Tibial nerve (tissue), 4 donors: ENCODE data around the gene SERPINA3. TPM values are rescaled to one million over a fixed set of nuclear protein-coding genes. Genes with fewer than 3 reads are reported as not detected.

Experiments used
- DNase-seq, 2 donors: peaks; one replicate each; pipeline ENCODE4 v3.0.0-alpha.2; 2019; ENCODE audit warnings: low spot score in 2 of 2
- H3K27ac ChIP-seq, 4 donors: fragments of 200-600 bp; sonication (generic) in 3 of 4; one replicate each; pipeline ENCODE4 v1.5.1; 2017 to 2019; ENCODE audit warnings: mild to moderate bottlenecking in 1 of 4
- H3K27me3 ChIP-seq, 2 donors: fragments of 200-600 bp; sonication (generic) in 1 of 2; one replicate each; pipeline versions ENCODE4 v1.5.1 to v1.6.0; 2017 to 2019
- H3K36me3 ChIP-seq, 3 donors: fragments of 200-600 bp; sonication (generic); one replicate each; pipeline ENCODE4 v1.5.1; 2018 to 2019
- H3K4me1 ChIP-seq, 4 donors: fragments of 200-600 bp; sonication (generic) in 3 of 4; one replicate each; pipeline ENCODE4 v1.5.1; 2017 to 2019
- H3K4me3 ChIP-seq, 4 donors: fragments of 200-600 bp; sonication (generic) in 3 of 4; one replicate each; pipeline ENCODE4 v1.5.1; 2017 to 2019; ENCODE audit warnings: mild to moderate bottlenecking in 1 of 4, moderate library complexity in 1 of 4
- H3K9me3 ChIP-seq, 4 donors: fragments of 200-600 bp; sonication (generic) in 3 of 4; one replicate each; pipeline ENCODE4 v1.5.1; 2017 to 2019
- EP300 ChIP-seq, 2 donors: sonication (generic); formaldehyde crosslinking; IDR thresholded peaks; one replicate each; pipeline ENCODE4 v1.6.1; 2017; ENCODE audit warnings: antibody characterized with exemption in 2 of 2, mild to moderate bottlenecking in 1 of 2
- POLR2A ChIP-seq, 2 donors: fragments of 450-650 bp; IDR thresholded peaks; one replicate each; pipeline ENCODE4 v1.6.1; 2017; ENCODE audit warnings: antibody characterized with exemption in 2 of 2, mild to moderate bottlenecking in 2 of 2, moderate library complexity in 2 of 2
- WGBS, 2 donors: methylation state at CpG; one replicate each; pipeline ENCODE4 v1.1.5; 2018; 5-methylcytosine and 5-hydroxymethylcytosine counted together
- total RNA-seq, 4 donors: library from RNA; depleted of rRNA; stranded (reverse); fragments of >200 nt; gene quantifications; one replicate each; pipeline ENCODE4 v1.1.0, GENCODE V29; 2016
- TF ChIP-seq, protein P1 (sequence below), 5 experiments: fragments of 200-600 bp in 3 of 5; fragments of 450-650 bp in 2 of 5; sonication (generic) in 3 of 5; IDR thresholded peaks; one replicate each; pipeline ENCODE4 v1.5.1; 2016 to 2019; ENCODE audit warnings: antibody characterized with exemption in 5 of 5, mild to moderate bottlenecking in 3 of 5, moderate library complexity in 2 of 5

SERPINA3 gene
- 100 to 1,000 TPM in 2 of 4 donors, 10 to 100 TPM in 2; 85.0 to 339 (median 171) TPM for total RNA-seq

DNA sequence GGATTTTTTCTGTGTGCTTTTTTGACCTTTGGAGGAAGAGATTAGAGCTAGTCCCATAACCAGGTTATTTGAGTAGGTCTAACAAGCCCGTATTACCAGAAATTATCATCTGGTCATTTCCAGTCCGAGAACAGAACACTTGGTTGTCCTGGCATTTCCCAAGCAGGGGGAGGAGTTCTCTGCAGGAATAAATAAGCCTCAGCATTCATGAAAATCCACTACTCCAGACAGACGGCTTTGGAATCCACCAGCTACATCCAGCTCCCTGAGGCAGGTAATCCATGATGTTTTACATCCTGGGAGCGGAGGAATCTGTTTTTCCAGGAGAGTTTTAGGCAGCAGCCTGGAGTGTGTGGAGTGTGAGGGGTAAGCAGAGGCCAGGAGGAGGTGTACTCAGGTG is at the start of gene SERPINA3:
TSS of gene SERPINA3 (plus strand) at position 218 of the 400 bp plus-strand sequence. CDS start 2,051 bp downstream, outside the sequence.
- Histone ChIP-seq H3K4me3 (peak within 1 kb of the TSS in 3 of 4 donors; percentile 17 to 45 (median 38)), H3K9me3 (peaks cover 0 to 15% (median 3%) of the 10 kb centered on the region in 4 donors), H3K27ac (peak within 1 kb of the TSS; percentile 13 to 83 (median 49)), H3K27me3 (no peaks in the 10 kb centered on the region), H3K4me1 (peaks cover 0 to 34% (median 6%) of the 10 kb centered on the region in 4 donors), H3K36me3 (peaks cover 0 to 26% (median 0%) of the 10 kb centered on the region in 3 donors)
- TF ChIP-seq EP300 (IDR thresholded peaks at IDR 0.05) (peak in 1 of 2 donors; percentile 76), POLR2A (IDR thresholded peaks at IDR 0.05) (peak in 1 of 2 donors; percentile 18)
- TF ChIP-seq, protein P1, sequence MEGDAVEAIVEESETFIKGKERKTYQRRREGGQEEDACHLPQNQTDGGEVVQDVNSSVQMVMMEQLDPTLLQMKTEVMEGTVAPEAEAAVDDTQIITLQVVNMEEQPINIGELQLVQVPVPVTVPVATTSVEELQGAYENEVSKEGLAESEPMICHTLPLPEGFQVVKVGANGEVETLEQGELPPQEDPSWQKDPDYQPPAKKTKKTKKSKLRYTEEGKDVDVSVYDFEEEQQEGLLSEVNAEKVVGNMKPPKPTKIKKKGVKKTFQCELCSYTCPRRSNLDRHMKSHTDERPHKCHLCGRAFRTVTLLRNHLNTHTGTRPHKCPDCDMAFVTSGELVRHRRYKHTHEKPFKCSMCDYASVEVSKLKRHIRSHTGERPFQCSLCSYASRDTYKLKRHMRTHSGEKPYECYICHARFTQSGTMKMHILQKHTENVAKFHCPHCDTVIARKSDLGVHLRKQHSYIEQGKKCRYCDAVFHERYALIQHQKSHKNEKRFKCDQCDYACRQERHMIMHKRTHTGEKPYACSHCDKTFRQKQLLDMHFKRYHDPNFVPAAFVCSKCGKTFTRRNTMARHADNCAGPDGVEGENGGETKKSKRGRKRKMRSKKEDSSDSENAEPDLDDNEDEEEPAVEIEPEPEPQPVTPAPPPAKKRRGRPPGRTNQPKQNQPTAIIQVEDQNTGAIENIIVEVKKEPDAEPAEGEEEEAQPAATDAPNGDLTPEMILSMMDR (IDR thresholded peaks at IDR 0.05), result no peak
- DNase-seq, result peak in 1 of 2 donors; percentile 59
- WGBS, 2 donors, result 33 to 36% methylated on average over 4 of the region's 4 CpGs

DNA sequence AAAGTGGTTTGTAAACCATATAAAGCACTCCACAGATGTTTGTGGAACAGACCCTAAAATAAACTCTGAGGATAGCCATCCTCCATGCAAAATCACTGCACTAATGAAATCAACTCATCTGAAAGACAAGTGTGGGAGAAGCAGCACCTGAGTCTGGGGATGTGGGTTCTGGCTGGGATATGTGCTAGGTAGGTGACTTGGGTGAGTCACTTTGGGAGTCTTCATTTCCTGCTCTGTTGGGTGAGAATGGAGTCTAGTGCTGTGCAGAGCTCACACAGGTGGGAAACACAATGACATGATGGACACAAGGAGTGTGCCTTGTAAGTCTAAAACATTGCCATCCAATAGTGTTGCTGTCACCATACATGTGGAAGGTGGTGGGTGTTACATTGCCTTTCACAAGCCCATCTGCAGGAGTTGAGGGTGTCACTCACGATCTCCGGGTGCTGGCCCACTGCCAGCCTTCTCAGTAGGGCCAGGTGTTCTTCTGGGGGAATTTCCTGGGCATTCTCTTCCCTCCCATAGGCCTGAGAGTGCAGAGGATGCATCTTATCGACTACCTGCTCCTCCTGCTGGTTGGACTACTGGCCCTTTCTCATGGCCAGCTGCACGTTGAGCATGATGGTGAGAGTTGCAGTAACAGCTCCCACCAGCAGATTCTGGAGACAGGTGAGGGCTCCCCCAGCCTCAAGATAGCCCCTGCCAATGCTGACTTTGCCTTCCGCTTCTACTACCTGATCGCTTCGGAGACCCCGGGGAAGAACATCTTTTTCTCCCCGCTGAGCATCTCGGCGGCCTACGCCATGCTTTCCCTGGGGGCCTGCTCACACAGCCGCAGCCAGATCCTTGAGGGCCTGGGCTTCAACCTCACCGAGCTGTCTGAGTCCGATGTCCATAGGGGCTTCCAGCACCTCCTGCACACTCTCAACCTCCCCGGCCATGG is 49.0 kb upstream of the SERPINA3 start:
- no peak overlapping the region for H3K27ac ChIP-seq
- no peaks in the 10 kb centered on the region for H3K9me3 ChIP-seq
- no peak overlapping the region for H3K4me3 ChIP-seq
- no peaks in the 10 kb centered on the region for H3K36me3 ChIP-seq
- H3K4me1 ChIP-seq, result no peaks in the 10 kb centered on the region
- no peak for DNase-seq
- H3K27me3 ChIP-seq, result no peaks in the 10 kb centered on the region
- TF ChIP-seq, protein P1 (IDR thresholded peaks at IDR 0.05), result no peak
- TF ChIP-seq POLR2A (IDR thresholded peaks at IDR 0.05) (no peak), EP300 (IDR thresholded peaks at IDR 0.05) (no peak)
- WGBS, 2 donors, result 91% methylated on average over 14 to 16 of the region's 16 CpGs

DNA sequence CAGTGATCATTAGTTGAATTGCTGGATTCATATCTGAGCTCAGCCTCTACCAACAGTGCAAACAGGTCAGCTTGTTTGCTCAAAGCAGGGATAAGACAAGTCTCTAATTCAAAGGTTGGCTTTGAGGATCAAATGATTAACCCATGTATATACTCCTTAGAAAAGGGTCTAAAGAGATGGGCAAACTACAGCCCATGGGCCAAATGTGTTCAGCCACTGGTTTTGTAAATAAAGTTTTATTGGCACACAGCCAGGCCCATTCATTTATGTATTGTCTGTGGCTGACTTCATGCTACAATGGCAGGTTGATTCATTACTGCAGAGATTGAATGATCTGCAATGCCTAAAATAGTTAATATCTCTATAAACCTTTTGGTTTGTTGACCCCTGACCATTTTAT is 47.8 kb upstream of the SERPINA3 start:
- Histone ChIP-seq H3K36me3 (no peaks in the 10 kb centered on the region), H3K4me1 (no peaks in the 10 kb centered on the region), H3K27ac (no peak overlapping the region), H3K27me3 (no peaks in the 10 kb centered on the region), H3K4me3 (no peak overlapping the region), H3K9me3 (no peaks in the 10 kb centered on the region)
- no peak for DNase-seq
- no peak for TF ChIP-seq EP300 (IDR thresholded peaks at IDR 0.05)
- no peak for TF ChIP-seq POLR2A (IDR thresholded peaks at IDR 0.05)
- TF ChIP-seq, protein P1 (IDR thresholded peaks at IDR 0.05), result no peak

DNA sequence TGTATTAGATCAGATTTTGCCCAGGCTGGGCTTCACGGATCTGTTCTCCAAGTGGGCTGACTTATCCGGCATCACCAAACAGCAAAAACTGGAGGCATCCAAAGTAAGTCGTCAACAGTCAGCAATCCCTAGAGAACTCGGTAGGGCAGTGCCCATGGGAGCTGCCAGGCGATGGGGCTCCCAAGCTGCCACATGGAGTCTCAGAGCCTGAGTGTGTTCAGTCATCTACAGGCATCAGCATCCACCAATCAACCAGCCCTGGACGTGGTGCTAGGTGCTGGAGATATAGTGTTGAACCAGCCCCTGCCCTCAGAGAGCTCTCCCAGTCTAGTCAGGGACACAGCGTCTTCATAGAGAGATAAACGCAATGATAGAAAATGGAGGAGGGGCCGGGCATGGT is 44.0 kb upstream of the SERPINA3 start:
- H3K27me3 ChIP-seq, result no peaks in the 10 kb centered on the region
- no peak for TF ChIP-seq POLR2A (IDR thresholded peaks at IDR 0.05)
- TF ChIP-seq, protein P1 (IDR thresholded peaks at IDR 0.05), result no peak
- TF ChIP-seq EP300 (IDR thresholded peaks at IDR 0.05), result no peak
- peaks cover 0 to 18% (median 10%) of the 10 kb centered on the region in 4 donors for H3K4me1 ChIP-seq
- no peak overlapping the region for H3K4me3 ChIP-seq
- no peak overlapping the region for H3K27ac ChIP-seq
- no peaks in the 10 kb centered on the region for H3K36me3 ChIP-seq
- DNase-seq, result no peak
- no peaks in the 10 kb centered on the region for H3K9me3 ChIP-seq
- 90 to 92% methylated on average over 9 of the region's 9 CpGs for WGBS, 2 donors

DNA sequence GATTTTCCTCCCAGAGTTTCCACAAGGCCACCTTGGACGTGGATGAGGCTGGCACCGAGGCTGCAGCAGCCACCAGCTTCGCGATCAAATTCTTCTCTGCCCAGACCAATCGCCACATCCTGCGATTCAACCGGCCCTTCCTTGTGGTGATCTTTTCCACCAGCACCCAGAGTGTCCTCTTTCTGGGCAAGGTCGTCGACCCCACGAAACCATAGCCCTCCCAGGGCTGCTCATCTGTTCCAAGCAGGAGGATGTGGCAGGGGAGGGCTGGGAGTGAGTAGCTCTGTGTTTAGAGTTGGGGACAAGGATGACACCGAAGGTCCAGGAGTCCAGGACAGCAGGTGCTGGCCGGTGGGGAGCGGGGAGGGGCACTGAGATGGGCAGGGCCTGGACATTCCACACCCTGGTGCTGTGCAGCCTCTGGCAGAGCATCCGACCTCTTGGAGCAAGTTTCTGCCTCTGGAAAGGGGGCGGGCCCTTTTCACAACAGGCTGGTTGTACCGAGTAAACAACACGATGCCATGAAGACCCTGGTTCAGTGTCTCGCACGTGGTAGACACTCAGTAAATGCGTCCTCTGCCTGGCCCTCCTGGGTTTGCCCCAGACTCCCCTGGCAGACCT is 42.7 kb upstream of the SERPINA3 start:
- Histone ChIP-seq H3K4me1 (peaks cover 0 to 18% (median 10%) of the 10 kb centered on the region in 4 donors), H3K27ac (no peak overlapping the region), H3K27me3 (no peaks in the 10 kb centered on the region), H3K9me3 (no peaks in the 10 kb centered on the region), H3K36me3 (no peaks in the 10 kb centered on the region), H3K4me3 (no peak overlapping the region)
- no peak for DNase-seq
- TF ChIP-seq, protein P1 (IDR thresholded peaks at IDR 0.05), result no peak
- TF ChIP-seq EP300 (IDR thresholded peaks at IDR 0.05) (no peak), POLR2A (IDR thresholded peaks at IDR 0.05) (no peak)
- 83 to 84% methylated on average over 20 of the region's 20 CpGs for WGBS, 2 donors
